ENCODE results near the gene CRLF3. TPM values are rescaled to one million over a fixed set of nuclear protein-coding genes. Genes with fewer than 3 reads are reported as not detected.
"Not testable (repeated sequence)": the region's sequence is repeated elsewhere in the genome, so short reads cannot be mapped to it uniquely, and the experiment has no call there.

CRLF3 gene
- total and polyA plus RNA-seq, 2 donors (not counting 1 experiment from before 2014, with no cell fraction given): 12.6 to 16.7 TPM

DNA sequence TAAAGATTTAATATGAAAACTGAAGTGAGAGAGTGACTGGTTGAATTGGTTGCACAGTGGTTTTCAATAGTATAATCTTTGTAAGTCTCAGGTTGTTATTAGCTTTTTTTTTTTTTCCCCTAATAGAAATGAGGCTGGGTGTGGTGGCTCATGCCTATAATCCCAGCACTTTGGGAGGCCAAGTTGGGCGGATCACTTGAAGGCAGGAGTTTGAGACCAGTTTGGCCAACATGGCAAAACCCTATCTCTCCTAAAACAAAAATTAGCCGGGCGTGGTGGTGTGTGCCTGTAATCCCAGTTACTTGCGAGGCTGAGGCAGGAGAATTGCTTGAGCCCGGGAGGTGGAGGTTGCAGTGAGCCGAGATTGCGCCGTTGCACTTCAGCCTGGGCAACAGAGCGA, 89.3 kb downstream of the CRLF3 start:
- peaks cover 51% of the 10 kb centered on the region for H3K79me2 ChIP-seq (ENCODE audit: control insufficient read depth, insufficient read depth, low read length)
- not testable (repeated sequence) for H3K4me3 ChIP-seq (replicated peaks in 1 of 4; ENCODE audit: control extremely low read depth in 1 of 4, insufficient read depth in 1 of 4, low read depth in 3 of 4, low read length in 4 of 4); H3K27me3 ChIP-seq (ENCODE audit: control insufficient read depth, insufficient read depth, low read length); DNase-seq (ENCODE audit: low read depth in 2 of 2); H3K4me2 ChIP-seq (ENCODE audit: extremely low read depth, insufficient read depth, low read length); H3K4me1 ChIP-seq (ENCODE audit: control insufficient read depth, extremely low read depth, insufficient read depth, low read length); H2AFZ ChIP-seq (ENCODE audit: low read length); H4K20me1 ChIP-seq (ENCODE audit: control insufficient read depth, extremely low read depth, insufficient read depth, low read length); H3K36me3 ChIP-seq (ENCODE audit: control insufficient read depth, insufficient read depth, low read length); H3K9ac ChIP-seq (ENCODE audit: insufficient read depth, low read length); H3K27ac ChIP-seq (ENCODE audit: insufficient read depth, low read length); H3K9me3 ChIP-seq (ENCODE audit: control insufficient read depth, insufficient read depth, low read depth, low read length)

DNA sequence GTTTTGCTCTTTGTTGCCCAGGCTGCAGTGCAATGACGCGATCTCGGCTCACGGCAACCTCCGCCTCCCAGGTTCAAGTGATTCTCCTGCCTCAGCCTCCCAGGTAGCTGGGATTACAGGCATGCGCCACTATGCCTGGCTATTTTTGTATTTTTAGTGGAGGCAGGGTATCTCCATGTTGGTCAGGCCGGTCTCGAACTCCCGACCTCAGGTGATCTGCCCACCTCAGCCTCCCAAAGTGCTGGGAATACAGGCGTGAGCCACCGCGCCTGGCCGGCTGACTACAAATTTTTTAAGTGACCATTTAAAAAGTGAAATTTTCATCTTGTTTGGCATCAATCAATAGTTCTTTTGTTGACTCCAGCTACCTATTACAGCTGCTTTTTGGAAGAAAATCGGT, 90.3 kb downstream of the CRLF3 start:
- H3K4me3 ChIP-seq (replicated peaks in 1 of 4; ENCODE audit: control extremely low read depth in 1 of 4, insufficient read depth in 1 of 4, low read depth in 3 of 4, low read length in 4 of 4); H3K27ac ChIP-seq (ENCODE audit: insufficient read depth, low read length); H4K20me1 ChIP-seq (ENCODE audit: control insufficient read depth, extremely low read depth, insufficient read depth, low read length); H3K9ac ChIP-seq (ENCODE audit: insufficient read depth, low read length); DNase-seq (ENCODE audit: low read depth in 2 of 2); H3K27me3 ChIP-seq (ENCODE audit: control insufficient read depth, insufficient read depth, low read length); H2AFZ ChIP-seq (ENCODE audit: low read length); H3K4me1 ChIP-seq (ENCODE audit: control insufficient read depth, extremely low read depth, insufficient read depth, low read length); H3K9me3 ChIP-seq (ENCODE audit: control insufficient read depth, insufficient read depth, low read depth, low read length); H3K36me3 ChIP-seq (ENCODE audit: control insufficient read depth, insufficient read depth, low read length): not testable (repeated sequence)
- peaks cover 47% of the 10 kb centered on the region for H3K79me2 ChIP-seq (ENCODE audit: control insufficient read depth, insufficient read depth, low read length)
- H3K4me2 ChIP-seq (ENCODE audit: extremely low read depth, insufficient read depth, low read length): peak overlapping the region; percentile 59

Other genes with a start within 250 kb of the CRLF3 start
- 0.77 and 0.83 TPM in 2 replicates for gene ATAD5, start 7.3 kb upstream of the CRLF3 start, total RNA-seq
- gene ATAD5, start 7.3 kb upstream of the CRLF3 start, polyA plus RNA-seq: 1.6 and 3.3 TPM in 2 replicates
- gene TEFM, start 81.5 kb upstream of the CRLF3 start, total RNA-seq: 10.3 and 11.1 TPM in 2 replicates
- 10.7 and 10.9 TPM in 2 replicates for gene TEFM, start 81.5 kb upstream of the CRLF3 start, polyA plus RNA-seq
- gene ADAP2, start 97.3 kb upstream of the CRLF3 start, total RNA-seq: 3.3 and 4.3 TPM in 2 replicates
- 3.2 and 3.8 TPM in 2 replicates for gene ADAP2, start 97.3 kb upstream of the CRLF3 start, polyA plus RNA-seq
- 11.3 and 13.4 TPM in 2 replicates for gene RNF135, start 146.3 kb upstream of the CRLF3 start, total RNA-seq
- gene RNF135, start 146.3 kb upstream of the CRLF3 start, polyA plus RNA-seq: 12.8 and 15.2 TPM in 2 replicates

Measured in fibroblast of lung (primary cell).